ENCODE results near the gene DNAJB11.

DNA sequence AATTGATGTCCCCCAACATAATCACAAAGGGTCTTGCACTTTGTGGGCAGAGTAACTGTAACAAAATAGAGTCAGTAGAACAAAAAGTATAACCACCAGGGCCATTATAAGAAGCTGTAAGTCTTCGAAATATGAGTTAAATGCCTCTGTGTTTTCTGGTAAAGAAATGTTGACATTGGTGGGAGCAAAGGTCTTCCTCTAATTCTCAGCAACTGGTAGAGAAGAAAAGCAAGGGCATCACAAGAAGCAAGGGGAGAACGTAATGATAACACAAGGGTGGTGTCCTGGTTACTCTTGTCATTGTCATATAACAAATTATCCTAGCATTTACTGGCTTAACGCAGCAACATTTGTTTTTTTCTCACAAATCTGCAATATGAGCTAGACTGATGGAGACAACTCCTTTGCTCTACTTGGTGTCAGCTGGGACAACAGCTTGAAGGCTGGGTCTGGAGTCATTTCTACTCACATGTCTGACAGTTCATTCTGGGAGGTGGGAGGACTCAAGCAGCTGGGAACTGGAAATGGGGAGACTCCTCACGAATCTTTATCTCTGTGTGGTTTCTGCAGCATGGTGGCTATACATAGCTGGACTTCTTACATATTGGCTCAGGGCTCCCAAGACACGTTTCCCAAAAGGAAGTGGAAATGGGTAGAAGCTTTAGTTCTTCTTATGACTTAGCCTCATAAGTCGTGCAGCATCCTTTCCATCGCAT lies 20.2 kb downstream of the DNAJB11 start:
- TF ChIP-seq, protein P1, sequence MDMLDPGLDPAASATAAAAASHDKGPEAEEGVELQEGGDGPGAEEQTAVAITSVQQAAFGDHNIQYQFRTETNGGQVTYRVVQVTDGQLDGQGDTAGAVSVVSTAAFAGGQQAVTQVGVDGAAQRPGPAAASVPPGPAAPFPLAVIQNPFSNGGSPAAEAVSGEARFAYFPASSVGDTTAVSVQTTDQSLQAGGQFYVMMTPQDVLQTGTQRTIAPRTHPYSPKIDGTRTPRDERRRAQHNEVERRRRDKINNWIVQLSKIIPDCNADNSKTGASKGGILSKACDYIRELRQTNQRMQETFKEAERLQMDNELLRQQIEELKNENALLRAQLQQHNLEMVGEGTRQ (IDR thresholded peaks at IDR 0.05; ENCODE audit: low read depth, low read length) = no peak
- no peak for TF ChIP-seq MAFK (IDR thresholded peaks at IDR 0.05; ENCODE audit: low read depth, low read length)
- no peak for TF ChIP-seq RFX5 (IDR thresholded peaks at IDR 0.05; ENCODE audit: low read depth, low read length)
- TF ChIP-seq FOS (IDR thresholded peaks at IDR 0.05; ENCODE audit: low read depth, low read length) = no peak
- TF ChIP-seq, protein P2, sequence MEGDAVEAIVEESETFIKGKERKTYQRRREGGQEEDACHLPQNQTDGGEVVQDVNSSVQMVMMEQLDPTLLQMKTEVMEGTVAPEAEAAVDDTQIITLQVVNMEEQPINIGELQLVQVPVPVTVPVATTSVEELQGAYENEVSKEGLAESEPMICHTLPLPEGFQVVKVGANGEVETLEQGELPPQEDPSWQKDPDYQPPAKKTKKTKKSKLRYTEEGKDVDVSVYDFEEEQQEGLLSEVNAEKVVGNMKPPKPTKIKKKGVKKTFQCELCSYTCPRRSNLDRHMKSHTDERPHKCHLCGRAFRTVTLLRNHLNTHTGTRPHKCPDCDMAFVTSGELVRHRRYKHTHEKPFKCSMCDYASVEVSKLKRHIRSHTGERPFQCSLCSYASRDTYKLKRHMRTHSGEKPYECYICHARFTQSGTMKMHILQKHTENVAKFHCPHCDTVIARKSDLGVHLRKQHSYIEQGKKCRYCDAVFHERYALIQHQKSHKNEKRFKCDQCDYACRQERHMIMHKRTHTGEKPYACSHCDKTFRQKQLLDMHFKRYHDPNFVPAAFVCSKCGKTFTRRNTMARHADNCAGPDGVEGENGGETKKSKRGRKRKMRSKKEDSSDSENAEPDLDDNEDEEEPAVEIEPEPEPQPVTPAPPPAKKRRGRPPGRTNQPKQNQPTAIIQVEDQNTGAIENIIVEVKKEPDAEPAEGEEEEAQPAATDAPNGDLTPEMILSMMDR (conservative IDR thresholded peaks at IDR 0.05; ENCODE audit: low read depth, low read length) = no peak
- TF ChIP-seq POLR2A (IDR thresholded peaks at IDR 0.05; ENCODE audit: low read depth, low read length) = no peak
- TF ChIP-seq RCOR1 (IDR thresholded peaks at IDR 0.05; ENCODE audit: insufficient replicate concordance, low read length) = no peak

Measured in IMR-90 (cell line).